SW480 (cell line): ENCODE measurements around the gene SLC2A2.
A peak's percentile ranks its signal among the peaks of the same experiment; 100 is the strongest.
"Not testable (repeated sequence)": the region's sequence is repeated elsewhere in the genome, so short reads cannot be mapped to it uniquely, and the experiment has no call there.

Source experiments
- DNase-seq: peaks from one replicate; pipeline ENCODE4 v3.0.0-alpha.2; 2016; ENCODE audit warnings: low spot score

Gene SLC2A2

DNA sequence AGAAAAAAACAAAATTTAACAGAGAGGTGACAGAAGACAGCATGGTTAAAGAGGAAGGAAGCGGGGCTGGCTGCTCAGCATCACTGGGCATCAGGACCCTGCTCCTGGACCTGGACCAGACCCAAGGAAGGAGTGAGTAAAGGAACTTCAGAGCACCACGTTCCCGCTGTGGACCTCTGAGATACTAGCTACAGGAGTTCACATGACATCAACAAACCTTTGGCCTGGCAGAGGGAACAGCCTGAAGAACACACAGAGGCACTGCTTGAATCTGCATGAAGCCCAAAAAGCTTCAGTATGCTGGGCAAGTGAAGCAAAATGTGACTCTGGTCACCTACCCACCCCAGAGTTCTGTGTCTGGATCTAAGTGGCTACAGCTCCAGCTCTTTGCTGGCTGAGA is 38.1 kb downstream of the SLC2A2 start:
- no peak for DNase-seq

GRCh38 chr3:170985304-170985703 is 41.2 kb downstream of the SLC2A2 start:
- no peak for DNase-seq

- no peak for DNase-seq
Observed at GRCh38 chr3:170982733-170983132, 43.8 kb downstream of the SLC2A2 start.

DNA sequence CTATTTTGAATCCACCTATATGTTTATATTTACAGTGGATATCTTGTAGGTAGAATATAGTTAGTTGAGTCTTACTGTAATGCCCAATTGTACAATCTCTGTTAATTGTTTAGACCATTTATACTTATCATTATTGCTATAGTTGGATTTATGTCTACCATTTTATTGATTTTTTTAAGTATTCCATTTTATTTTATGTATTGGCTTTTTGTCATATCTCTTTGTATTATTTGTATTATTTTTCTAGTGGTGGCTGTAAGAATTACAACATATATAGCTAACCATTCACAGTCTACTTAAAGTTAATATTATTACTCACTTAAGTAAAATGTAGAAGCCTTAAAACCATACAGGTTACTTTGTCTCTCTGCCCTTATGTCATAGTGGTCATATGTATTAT is 46.1 kb downstream of the SLC2A2 start:
- no peak for DNase-seq

DNA sequence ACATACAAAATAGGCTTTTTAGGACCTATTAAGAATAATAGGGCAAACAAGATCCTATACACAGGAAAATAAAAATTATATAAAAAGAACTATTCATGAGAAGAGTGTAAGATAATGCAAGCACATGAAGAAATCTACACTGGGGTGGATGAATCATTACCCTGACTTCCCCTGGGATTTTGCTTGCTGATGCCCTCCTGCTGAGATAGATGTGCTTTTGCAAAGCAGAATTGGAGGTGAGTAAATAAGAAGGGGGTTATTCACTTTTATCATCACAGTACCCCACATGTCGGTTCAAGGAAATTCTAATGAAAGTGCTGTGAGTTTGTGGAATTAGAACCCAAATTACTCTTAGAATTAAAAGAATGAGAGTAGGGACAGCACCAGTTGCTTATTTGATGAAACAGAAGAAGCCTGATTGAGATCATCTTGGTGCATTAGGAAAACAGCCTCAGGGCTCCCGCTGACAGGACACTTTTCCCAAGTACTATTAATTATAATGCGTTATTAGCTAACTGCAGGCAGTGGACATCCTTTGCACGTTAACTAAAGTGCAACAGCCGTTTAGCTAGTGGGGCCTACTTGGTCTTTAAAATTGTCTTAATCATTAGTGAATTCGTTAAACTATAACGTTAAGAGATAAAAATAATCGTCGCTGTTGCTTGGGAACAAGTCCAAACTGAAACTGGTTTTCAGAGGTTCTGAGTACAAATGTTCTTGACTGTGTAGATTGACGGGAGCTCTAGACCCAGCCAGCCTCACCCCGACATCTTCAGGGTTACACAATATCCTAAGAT is 48.4 kb downstream of the SLC2A2 start:
- no peak for DNase-seq

- no peak for DNase-seq
Observed at GRCh38 chr3:170976190-170976519, 50.4 kb downstream of the SLC2A2 start.

DNA sequence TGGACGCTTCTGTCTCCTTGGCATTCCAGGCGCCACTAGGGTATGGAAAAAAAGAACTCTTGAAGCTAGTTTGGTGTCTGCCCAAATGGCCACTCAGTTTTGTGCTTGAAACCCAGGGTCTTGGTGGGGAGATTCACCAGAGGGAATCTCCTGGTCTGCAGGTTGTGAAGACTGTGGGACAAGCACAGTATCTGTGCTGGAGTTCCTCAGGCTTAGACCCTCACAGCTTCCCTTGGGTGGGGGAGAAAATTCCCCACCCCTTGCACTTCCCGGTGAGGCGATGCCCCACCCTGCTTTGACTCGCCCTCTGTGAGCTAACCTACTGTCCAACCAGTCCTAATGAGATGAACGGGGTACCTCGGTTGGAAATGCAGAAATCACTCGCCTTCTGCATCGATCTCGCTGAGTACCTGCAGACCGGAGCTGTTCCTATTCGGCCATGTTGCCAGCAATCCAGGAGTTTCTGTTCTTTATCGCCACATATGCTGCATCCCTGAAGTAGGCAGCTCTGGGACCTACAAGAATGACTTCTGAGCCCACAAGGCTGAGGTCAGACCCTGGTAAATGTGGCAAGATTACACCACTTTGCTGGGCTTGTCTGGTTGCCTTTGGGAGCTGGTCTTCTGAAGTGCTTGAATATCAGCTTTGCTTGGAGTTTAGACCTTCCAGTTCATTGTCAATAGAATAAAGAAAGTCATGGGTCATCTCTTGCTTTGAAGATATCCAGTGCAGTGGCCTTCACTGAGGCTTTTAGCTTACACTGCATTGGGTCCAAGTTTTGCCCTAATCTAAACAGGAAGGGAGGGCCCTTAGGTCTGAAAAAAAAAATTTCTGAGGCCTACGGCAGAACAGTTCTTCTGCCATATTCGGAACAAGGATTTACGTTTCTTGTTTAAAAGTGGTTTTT is 51.0 kb downstream of the SLC2A2 start:
- no peak for DNase-seq

DNA sequence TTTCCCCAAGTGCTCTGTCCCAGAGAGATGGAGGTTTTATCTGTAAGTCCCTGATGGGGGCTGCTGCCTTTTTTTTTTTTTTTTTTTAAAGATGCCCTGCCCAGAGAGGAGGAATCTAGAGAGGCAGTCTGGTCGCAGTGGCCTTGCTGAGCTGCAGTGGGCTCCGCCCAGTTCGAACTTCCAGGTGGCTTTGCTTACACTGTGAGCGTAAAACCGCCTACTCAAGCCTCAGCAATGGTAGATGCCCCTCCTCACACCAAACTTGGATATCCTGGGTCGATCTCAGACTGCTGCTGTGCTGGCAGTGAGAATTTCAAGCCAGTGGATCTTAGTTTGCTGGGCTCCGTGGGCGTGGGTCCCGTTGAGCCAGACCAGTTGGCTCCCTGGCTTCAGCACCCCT is 51.6 kb downstream of the SLC2A2 start:
- DNase-seq: no peak

DNA sequence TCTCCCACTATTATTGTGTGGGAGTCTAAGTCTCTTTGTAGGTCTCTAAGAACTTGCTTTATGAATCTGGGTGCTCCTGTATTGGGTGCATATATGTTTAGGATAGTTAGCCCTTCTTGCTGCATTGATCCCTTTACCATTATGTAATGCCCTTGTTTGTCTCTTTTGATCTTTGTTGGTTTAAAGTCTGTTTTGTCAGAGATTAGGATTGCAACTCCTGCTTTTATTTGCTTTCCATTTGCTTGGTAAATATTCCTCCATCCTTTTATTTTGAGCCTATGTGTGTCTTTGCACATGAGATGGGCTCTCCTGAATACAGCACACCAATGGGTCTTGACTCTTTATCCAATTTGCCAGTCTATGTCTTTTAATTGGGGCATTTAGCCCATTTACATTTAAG is 53.6 kb downstream of the SLC2A2 start:
- not testable (repeated sequence) for DNase-seq

DNA sequence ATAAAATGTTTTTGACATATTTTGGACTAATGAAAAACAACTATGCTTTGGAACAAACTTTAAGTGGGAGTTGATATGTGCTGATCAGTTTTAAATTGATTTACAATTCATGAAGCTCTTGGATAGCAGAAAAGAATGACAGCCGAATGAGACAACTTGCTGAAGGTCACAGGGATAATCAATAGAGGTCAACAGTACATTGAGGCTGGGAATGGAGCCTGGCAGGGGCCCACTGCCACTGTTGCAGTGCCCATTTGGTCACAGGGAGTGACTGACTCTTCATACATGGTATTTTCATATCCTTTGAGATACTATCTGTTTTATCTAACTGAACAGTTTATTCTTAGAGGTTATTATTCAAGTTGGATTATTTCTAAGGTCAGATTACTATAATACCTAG is 59.4 kb downstream of the SLC2A2 start:
- no peak for DNase-seq

GRCh38 chr3:170966495-170966894 is 60.0 kb downstream of the SLC2A2 start:
- no peak for DNase-seq

DNA sequence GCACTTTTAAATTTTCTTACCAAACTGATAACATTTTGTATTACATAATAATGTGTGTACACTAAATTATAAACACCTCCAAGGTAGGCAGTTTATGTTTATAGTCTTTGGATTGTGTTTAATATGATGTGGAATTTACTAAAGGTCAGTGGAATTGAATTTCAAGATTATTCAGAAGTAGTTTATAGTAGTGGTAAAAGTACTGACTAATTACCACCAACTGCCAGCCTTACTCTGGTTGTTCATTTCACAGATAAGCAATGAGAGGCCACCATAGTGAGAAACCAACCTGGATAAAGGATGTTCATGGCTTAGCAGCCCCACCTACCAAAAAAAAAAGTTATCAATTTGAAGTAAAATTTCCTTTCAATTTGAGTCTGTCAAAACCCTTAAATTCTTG is 64.1 kb downstream of the SLC2A2 start:
- no peak for DNase-seq

GRCh38 chr3:170961616-170962400 is 64.7 kb downstream of the SLC2A2 start:
- DNase-seq: peak; percentile 28

DNA sequence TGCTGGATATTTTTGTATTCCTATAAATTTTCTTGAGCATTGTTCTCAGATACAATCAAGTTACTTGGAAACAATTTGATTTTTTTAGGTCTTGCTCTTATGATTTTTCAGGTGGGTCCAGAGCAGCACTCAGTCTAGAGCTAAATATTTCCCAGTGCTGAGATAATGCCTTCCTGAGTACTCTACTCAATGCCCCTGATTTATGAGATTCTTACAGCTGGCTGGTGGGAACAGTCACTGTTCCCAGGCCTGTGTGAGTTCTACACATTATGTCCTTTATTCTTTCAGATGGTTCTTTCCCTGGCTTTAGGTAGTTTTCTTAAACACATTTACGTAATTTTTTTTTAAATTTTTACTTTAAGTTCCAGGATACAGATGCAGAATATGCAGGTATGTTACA is 67.1 kb downstream of the SLC2A2 start:
- no peak for DNase-seq

- no peak for DNase-seq
Observed at GRCh38 chr3:170956647-170957046, 69.9 kb downstream of the SLC2A2 start.

- no peak for DNase-seq
Observed at GRCh38 chr3:170953736-170954135, 72.8 kb downstream of the SLC2A2 start.

- no peak for DNase-seq
Observed at GRCh38 chr3:170953229-170953628, 73.3 kb downstream of the SLC2A2 start.

- no peak for DNase-seq
Observed at GRCh38 chr3:170949211-170949610, 77.3 kb downstream of the SLC2A2 start.

- no peak for DNase-seq
Observed at GRCh38 chr3:170947018-170947769, 79.3 kb downstream of the SLC2A2 start.
